ENCODE results near the gene AUTS2. TPM values are rescaled to one million over a fixed set of nuclear protein-coding genes. Genes with fewer than 3 reads are reported as not detected.

The AUTS2 gene
- total RNA-seq, 1 experiment from 2014 or later, result 4.6 TPM

DNA sequence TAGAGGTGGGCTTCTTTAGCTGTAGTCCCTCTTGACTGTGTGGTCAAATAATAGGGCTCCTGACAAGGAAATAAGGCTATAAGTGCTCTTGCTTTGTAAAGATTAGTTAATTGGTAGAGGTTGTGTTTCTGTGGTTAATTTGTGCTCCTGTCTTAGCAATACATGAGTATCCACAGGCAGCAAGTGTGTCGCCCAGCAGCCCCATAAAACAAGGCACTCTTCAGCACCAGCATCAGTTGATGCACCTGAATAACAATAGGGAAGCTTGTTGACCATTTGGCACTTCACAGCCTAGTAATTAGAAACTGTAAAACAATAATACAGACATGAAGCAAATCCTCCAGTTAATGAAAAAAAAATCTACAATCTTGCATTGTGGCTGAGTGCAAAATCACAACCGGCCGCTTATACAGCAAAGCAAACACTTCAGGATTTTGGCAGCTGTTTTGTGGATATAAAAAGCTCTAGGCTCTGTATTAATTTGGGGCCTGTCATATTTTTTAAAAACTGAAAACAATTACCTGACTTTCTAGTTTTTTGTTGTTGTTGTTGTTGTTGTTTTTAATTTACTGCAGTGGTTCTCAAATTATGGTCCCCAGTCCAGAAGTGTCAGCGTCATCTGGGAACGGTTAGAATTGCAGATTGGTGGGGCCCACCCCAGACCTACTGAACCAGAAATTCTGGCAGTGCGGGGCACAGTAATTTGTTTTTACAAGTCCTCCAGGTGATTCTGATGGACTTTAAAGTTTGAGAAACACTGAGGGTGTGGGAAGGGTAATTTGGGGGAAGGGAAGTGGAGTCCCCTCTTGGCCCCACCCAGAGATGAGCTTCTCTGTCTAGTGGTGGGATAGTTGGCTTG is 56.8 kb downstream of the AUTS2 start:
- DNase-seq (ENCODE audit: low read depth), result no peak

DNA sequence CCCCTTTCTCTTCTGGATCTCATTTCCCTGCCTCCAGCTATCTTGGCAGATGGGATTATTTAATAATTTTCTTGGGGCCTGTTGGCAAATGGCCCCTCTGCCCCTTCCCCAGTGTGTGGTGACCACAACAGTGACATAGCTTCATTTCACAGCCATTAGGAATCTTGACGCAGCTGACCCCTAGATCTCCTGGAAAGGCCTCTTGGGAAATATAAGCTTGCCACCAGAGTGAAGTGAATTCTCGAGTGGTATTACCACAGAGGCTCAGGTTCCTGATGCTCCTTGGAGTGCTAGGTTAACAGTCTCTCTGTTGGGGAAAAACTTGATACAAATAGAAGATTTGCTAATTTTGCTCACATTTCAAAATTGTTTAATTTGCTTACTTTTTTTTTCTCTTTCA is 57.8 kb downstream of the AUTS2 start:
- DNase-seq (ENCODE audit: low read depth), result no peak

DNA sequence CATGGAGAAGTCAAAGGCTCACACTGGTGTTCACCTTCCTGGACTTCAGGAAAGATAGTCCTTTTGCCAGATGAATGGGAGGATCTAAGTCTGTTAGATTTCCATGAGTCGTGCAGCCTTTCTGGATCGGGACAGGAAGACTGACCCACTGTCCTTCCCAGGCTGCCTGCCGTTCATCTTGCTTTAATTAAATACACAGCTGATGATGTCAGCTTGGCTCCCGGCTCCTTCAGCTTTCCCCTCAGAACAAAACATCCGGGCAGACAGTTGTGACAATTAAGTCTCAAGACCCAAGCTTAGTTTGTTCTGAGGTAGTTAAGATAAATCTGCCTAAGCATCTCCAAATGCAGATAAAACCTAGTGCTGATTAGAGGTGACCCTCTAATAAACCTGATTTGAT is 58.6 kb downstream of the AUTS2 start:
- DNase-seq (ENCODE audit: low read depth), result no peak

DNA sequence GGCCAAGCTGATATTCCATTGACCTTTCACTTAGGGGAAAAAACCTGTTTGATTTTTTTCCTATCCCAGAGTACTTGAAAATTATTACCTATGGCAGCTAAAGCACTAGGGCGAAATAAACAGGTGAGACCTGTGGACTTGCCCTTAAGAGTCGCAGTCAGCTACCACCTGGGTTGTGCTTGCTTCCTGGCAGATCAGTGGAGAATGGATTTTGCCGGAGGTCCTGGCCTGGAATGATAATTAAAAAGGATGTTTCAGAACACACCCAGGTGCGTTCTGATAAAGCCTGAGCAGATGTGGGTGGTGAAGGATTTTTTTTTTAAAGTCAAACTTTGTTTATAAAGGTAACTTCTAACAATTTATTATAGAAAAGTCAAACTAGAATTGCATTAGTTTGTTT is 59.1 kb downstream of the AUTS2 start:
- DNase-seq (ENCODE audit: low read depth), result no peak

DNA sequence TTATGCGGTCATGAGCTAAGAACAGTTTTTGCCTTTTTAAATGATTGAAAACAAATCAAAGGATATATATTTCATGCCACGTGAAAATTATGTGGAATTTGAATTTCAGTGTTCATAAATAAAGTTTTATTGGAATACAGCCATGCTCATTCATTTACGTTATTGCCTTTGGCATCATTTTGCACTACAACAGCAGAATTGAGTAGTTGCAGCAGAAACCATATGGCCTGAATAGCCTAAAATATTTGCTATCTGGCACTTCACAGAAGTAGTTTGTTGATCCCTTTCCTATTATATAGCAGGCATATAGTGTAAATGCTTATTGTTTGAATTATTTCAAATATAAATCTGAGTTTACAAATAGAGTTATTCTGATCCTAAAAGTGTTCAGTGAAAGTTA is 59.7 kb downstream of the AUTS2 start:
- DNase-seq (ENCODE audit: low read depth), result no peak

DNA sequence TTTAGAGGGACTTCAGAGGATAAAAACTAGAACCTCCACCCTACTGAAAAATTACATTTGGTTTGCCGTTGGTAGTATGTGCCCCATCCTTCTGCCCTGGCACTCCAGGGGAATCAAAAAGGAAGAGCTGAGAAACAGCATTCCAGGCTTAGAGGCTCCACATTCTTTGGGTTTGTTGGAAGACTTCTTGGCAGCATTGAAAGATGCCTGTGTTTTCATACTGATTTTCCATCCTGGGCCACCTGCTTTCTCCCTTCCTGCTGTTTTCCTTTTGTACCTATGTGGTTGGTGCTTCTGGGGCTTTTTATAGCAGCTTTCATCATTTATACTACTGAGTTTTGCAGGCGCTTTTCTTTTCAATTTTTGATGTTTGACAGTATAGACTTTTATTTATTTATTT is 61.7 kb downstream of the AUTS2 start:
- DNase-seq (ENCODE audit: low read depth), result no peak

DNA sequence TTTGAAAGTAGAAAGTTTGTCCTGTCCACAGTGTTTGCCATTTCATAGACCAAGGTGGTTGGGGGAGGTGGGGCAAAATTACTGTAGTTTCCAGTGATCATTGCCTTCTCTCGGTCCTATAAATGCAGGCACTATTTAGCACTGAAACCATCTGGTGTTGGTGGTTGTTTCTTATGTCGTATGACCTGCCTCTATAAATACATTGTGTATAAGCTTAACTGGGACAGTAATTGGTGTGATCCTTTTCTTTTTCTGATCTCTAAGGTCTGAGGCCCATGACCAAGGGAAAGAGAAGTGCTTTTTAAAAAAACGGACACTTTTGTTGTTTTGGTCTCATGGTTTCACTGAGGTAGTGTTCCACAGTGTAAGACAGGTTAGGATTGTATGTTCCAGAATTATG is 63.1 kb downstream of the AUTS2 start:
- DNase-seq (ENCODE audit: low read depth), result no peak

DNA sequence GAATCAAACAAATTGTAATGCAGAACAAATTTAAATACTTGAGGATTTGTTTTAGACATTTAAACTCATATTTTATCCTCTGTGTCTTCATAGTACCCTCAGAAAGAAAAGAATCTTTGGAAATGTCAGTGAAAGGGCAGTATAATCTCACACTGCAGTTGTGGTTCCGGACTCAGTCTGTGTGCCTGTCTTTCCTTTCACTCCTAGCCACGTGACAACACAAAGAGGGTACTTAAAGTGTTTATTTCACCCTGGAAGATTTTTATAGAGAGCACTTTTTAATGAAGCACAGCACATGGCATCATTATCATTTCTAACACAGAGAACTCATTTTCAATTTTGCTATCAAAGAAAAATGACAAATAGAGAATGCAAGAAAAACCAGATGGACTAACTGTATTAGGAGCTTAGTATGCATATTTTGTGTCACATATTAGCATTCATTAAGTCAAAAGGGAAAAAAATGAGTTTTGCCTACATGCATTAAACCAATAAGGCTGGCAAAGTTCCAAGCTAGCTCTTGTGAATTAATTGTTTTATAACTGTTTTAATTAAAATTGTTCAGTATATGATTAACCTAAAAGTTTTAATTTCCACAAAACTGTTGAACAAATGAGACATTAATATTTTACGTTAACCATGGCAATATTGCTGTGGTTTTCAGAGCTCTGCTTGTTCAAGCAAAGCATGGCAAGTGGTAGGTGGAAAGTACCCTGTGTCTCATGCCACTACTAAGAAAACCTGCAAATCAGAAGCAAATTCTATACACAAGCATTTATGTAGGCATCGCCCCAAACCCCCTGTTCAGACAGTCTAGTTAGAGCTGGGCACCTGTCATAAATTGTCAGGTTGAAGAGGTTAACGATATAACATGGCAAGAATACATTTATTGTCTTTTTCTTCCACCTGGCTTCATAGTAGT is 65.9 kb downstream of the AUTS2 start:
- no peak for DNase-seq (ENCODE audit: low read depth)

DNA sequence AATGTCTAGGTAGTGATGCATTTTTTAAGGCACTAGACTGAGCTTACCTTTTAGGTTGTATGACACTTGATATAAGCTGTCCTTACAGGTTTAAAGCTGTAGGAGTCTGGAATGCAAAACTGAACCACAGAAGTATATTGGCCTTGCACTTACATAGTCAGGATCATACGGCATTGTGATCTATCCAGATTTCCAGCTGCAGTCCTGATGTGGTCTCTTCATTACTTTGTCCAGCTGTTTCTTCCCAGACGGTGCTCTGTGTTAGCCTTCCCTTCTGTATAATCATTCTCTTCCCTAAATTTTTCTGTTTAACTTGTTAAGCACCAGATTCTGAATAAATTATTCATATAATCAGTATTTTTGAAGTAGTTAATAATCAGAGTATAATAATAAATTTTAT is 67.1 kb downstream of the AUTS2 start:
- no peak for DNase-seq (ENCODE audit: low read depth)

DNA sequence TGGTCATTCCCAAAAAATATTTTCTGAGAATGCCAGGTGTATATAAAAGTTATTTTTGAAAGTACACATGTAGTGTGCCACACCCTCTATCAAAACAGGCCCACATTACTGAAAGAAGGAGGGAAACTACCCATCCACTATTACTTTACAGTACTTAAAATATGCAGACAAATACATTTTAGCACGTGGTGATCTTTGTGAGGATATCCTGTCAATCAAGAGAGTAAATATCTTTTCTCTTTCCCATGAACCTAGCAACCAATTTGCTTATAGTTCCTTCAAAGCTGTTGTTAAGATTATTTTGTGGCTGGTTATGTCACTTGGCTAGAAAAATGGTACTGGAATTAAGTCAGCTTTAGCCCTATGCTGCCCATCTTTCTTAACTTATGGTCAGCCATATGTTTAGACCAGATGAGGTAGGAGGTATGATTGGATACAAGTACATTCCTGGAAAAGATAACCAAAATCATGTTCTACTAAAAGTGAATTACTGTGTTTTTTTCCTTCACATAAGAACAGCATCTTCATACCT is 70.1 kb downstream of the AUTS2 start:
- DNase-seq (ENCODE audit: low read depth), result no peak

DNA sequence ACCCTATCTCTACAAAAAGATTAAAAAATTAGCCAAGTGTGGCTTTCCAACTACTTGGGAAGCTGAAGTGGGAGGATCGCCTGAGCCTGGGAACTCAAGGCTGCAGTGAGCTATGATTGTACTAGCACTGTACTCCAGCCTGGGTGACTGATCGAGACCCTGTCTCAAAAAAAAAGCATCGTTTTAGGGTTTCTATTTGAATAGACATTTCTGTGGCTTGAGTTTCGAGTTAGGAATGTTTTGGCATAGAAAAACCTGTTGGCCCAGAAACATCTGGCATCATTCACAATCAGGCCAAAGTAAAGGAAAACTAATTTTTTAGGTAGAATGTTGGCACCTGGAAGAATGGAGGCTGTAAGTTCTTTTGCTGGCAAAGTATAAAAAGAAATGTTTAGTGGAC is 72.4 kb downstream of the AUTS2 start:
- no peak for DNase-seq (ENCODE audit: low read depth)

DNA sequence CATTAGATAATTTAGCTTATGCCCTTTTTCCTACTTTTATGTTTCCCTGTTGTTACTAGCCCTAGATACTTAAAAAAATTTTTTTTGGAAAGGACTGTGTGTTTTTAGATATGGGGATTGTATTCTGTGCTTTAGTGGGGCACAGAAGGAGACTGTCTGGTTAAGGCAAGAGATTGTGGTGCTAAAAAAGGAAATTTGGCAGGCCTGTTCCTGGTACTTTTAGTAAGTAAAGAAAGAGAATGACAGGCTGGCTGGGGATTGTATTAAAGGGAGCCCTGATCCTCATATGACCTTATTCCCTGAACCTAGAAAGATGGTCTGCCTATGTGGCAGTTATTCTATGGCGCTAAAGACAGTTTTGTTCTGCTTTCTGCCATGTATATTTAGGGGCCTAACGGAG is 74.8 kb downstream of the AUTS2 start:
- DNase-seq (ENCODE audit: low read depth), result no peak

DNA sequence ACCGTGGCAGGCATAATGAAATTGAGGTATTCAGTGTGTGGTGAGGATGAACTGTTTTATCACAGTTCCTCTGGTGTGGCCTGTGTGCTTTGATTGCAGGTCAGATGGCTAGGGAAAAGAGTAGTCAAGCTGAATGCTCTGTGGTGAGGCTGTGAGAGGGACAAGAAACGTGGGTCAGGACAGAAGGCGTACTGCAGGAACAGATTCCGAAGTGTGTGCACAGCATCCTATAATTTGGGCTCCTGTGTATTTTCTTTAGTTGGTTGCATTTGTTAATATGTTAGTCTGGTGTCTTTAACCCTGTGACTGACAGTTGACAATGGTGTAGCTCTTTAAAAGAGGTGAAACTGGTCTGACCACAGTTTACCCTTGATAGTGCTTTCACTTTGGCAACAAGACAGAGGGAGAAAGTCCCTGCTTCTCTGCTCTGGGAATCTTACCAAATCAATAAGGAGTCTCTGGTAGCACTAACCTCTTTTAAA is 76.5 kb downstream of the AUTS2 start:
- no peak for DNase-seq (ENCODE audit: low read depth)

DNA sequence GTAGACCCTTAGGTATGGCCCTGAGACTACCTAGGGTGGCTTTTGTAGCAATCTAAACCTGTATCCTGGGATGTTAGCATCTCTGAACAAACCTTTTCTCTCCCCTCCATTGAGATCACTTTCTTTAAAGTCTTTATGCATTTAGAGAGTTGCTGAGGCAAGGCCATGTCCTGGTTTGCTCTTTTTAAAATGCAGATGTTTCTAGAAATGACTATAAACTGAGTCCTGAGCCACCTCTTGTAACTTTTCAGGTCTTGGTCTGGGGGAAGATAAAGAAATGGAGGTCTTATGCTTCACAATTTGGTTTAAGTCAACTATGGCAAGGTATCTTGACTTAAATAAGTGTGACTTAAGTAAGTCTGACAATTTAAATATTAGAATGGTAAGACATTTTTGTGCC is 78.0 kb downstream of the AUTS2 start:
- no peak for DNase-seq (ENCODE audit: low read depth)

DNA sequence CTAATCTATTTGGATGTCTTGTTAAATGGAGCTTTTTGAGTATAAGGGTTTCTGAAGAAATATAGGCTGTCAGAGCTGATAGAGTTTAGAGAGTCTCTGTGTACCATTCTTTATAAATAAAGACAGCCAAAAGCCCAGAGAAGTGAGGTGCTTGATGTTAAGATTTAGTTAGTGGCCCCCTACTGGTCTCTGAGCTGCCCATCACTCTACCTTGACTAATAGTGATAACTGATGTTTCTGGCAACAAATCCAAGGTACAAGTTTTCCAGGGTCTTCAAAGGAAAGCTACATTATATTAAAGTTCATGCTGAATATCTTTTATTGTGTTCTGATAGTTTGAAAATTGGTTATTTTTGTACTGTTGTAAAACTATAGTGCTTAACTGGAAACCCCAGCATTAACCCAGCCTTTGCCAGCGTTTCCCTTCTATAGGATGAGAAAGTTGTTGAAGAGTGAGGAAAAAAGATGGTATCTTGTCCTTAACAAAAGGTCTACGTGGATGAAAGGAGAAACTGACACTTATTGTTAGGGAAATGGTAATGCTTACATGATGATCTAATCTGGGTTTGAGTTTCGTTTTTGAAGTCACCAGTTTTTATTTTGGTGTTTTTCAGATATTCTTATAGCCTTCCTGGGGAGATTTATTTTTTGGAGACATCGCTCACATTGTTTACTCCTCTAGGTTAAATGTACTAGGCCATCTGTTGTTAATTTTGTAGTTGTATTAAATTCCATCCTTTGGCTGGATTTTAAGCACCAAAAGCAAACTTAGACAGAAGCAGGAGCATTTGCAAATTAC is 79.0 kb downstream of the AUTS2 start:
- DNase-seq (ENCODE audit: low read depth), result no peak

DNA sequence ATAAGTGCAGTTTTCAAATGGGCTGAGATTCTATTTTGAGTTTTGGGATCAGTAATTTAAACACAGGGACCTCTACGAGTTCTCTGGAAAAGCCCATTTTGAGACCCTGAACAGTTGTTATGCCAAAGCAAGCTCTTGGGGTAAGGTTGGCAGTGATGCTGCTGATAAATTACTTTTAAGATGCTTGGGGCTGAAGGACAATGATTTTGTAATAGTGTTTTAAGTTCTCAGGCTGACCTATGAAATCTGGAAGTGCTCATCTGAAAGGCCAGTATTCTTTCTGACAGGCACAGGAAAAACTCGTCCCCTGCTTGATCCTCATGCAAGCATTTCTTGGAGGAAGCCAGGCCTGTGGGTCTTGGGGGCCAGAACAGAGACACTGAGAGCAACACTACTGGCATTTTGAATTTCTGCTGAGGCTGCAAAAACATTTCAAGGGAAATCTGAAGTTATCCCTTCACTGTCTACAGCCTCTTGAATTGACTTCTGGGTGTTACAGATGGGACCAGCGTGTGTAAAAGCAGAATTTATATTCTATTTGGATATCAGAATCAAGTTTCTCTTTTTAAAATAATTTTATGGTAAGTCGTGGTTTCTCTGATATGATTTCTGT is 79.7 kb downstream of the AUTS2 start:
- no peak for DNase-seq (ENCODE audit: low read depth)

DNA sequence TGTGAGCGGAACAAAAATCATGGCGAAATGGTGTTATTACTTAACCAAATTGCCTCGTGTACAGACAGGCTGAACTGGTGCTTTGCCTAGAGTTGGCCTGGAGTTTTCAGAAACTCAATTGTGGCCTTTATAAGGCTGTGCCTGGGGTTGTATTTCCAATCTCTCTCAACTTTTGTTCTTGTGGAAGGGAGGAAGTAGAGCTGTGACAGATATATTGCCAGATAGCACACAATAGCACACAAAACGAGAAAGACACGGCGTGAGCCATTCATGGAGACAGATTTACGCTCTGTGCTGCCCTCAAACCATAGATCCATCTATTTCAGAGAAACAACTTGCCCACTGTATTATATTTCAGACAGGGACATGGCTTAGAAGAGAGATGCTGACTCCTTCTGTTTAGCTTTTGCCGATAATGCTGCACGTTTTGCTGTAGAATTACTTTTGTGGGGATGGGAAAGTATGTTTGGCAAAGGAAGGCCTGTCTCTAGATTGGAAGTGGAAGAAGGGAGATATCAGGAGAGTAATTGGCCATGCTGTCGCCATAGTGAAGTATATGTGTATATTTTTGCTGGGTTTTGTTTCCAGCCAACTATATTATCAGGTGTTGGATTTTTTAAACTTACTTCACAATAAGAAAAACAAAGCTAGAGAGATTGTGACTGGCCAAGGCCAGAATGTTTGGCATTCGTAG is 80.4 kb downstream of the AUTS2 start:
- DNase-seq (ENCODE audit: low read depth), result no peak

DNA sequence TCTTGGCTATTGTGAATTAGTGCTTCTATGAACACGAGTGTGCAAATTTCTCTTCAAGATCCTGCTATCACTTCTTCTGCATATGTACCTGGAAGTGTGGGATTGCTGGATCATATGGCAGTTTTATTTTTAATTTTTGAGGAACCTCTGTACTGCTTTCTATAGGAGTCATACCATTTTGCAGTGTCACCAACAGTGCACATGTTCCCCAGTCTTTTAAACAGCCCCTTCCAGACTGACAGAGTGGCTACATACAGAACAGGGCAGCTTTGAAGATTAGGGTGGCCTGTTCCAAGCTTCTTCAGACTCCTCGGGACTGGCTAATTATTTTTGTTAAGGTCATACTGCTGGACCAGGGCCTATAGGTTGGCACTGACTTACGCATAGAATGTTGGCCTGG is 82.9 kb downstream of the AUTS2 start:
- DNase-seq (ENCODE audit: low read depth), result no peak

DNA sequence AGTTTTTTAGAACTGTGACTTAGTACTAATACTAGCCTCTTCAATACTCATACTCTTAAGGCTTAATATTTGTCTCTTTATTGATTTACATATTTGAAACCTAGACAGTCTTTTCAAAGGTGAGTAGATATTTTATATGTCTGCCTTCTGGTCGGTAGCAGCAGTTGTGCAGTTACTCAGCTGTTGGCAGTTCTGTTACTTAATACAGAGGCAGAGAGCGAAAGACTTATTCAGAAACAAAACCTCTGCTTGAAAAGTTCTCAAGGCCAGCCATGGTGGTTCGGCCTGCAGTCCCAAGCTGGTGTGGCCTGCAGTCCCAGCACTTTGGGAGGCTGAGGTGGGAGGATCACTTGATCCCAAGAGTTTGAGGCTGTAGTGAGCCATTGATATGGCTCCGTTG is 84.2 kb downstream of the AUTS2 start:
- no peak for DNase-seq (ENCODE audit: low read depth)

DNA sequence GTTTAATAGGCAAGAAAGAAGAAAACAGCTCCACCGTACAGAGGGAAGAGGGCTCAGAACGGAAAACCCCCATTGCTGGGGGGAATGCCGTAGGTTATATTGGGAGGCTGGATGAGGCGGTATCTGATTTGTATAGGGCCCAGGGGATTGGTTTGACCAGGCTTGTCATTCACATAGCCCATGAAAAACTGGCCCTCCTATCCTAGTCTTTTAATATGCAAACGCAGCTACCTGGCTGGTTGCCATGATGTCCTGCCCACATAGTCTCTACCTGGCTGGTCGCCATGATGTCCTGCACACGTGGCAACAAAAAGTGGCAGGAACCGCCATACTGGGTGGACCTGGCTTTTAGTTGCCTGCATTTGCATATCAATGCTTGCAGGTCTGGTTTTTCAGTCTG is 84.7 kb downstream of the AUTS2 start:
- no peak for DNase-seq (ENCODE audit: low read depth)

Data from LHCN-M2 (cell line).